A375 (cell line): ENCODE measurements around the gene PREPL. TPM values are rescaled to one million over a fixed set of nuclear protein-coding genes. Genes with fewer than 3 reads are reported as not detected.

Experiments
- total RNA-seq: library from RNA; depleted of rRNA; stranded (reverse); fragments of >200 nt; shearing (Covaris generic); gene quantifications from 2 replicates; pipeline ENCODE4 v1.2.3, GENCODE V29; 2014; rRNA removed

The PREPL gene
- total RNA-seq: 33.8 and 36.6 TPM in 2 replicates

DNA sequence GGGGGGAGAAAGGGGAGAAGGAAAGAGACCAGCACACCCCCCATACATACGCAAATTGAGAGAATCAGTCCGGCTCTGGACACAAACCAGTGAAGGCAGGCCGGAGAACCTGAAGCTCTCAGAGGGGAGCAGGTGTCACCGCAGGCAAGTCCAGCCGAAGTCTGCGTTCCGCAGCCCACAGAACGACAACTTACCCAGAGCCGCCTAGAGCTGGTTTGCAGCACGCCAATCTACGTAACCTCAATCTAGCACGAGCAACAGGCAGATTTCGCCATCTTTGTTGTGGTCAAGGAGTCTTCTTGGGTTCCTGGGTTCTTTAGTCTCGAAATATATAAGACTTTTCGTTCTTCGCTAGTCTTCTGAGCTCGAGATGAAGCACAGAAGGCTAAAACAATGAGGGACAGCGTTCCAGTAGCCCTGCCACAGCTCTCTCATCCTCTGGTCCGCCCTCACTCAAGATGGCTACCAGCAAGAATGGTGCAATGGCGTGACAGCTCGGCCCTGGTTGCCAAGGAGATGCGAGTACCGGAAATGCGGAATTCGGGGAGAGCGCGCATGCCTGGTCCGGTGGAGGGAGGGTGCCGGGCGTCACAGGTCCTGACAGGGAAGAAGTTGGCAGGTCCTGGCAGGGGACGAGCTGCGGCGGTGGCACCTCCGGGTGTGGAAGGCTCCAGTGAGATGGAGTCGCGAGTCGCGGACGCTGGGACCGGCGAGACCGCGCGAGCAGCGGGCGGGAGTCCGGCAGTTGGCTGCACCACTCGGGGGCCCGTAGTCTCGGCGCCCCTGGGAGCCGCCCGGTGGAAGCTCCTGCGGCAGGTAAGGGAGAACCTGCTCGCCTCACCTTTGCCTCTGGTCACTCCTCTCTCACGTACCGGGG lies at the start of gene PREPL, which contains the start of gene CAMKMT:
Gene PREPL (minus strand): TSS at position 165 of the 877 bp plus-strand sequence. CDS start 15,152 bp downstream, outside the sequence.
Gene CAMKMT (plus strand): TSS at position 618 of the 877 bp plus-strand sequence.

Other genes with a start within 250 kb of the PREPL start
- gene PPM1B, start 192.6 kb downstream of the PREPL start, total RNA-seq: 16.9 and 17.8 TPM in 2 replicates
- not detected in 2 replicates for gene SLC3A1, start 86.0 kb downstream of the PREPL start, total RNA-seq
- gene CAMKMT, start 453 bp upstream of the PREPL start, total RNA-seq: 2.5 and 5.4 TPM in 2 replicates